ENCODE results near the gene REXO4. TPM values are rescaled to one million over a fixed set of nuclear protein-coding genes. Genes with fewer than 3 reads are reported as not detected.

Gene REXO4
- polyA plus RNA-seq, 1 donor from 2014 or later = 16.1 TPM

DNA sequence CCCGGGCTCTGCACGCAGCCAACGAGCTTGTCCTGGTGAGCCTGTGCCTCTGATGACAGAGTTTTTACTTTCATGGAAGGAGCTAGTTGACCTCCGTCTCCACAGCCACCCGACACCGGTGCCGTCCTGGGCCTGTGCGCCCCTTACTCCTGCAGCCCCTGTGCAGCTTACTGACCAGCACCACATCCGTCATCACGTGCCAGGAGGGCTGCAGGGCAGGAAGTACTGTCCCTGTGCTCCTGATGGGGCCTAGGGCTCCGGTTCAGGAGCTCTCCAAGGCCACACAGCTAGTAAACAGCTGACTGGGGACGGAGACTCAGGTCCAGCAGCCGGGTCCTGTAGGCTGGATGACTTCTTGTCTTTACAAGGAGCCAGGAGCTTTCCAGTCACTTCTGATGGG lies 31.5 kb downstream of the REXO4 start:
- no peak for TF ChIP-seq EZH2 (IDR thresholded peaks at IDR 0.05; ENCODE audit: borderline replicate concordance, insufficient read depth, low read length, poor library complexity, severe bottlenecking)
- no peak for TF ChIP-seq MXI1 (conservative IDR thresholded peaks at IDR 0.05; ENCODE audit: poor library complexity, severe bottlenecking)
- TF ChIP-seq RAD21 (conservative IDR thresholded peaks at IDR 0.05) = no peak
- TF ChIP-seq, protein P1, sequence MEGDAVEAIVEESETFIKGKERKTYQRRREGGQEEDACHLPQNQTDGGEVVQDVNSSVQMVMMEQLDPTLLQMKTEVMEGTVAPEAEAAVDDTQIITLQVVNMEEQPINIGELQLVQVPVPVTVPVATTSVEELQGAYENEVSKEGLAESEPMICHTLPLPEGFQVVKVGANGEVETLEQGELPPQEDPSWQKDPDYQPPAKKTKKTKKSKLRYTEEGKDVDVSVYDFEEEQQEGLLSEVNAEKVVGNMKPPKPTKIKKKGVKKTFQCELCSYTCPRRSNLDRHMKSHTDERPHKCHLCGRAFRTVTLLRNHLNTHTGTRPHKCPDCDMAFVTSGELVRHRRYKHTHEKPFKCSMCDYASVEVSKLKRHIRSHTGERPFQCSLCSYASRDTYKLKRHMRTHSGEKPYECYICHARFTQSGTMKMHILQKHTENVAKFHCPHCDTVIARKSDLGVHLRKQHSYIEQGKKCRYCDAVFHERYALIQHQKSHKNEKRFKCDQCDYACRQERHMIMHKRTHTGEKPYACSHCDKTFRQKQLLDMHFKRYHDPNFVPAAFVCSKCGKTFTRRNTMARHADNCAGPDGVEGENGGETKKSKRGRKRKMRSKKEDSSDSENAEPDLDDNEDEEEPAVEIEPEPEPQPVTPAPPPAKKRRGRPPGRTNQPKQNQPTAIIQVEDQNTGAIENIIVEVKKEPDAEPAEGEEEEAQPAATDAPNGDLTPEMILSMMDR (IDR thresholded peaks at IDR 0.05; ENCODE audit: poor library complexity, severe bottlenecking) = no peak
- TF ChIP-seq SMC3 (conservative IDR thresholded peaks at IDR 0.05; ENCODE audit: poor library complexity) = no peak
- TF ChIP-seq EP300 (conservative IDR thresholded peaks at IDR 0.05; ENCODE audit: poor library complexity, severe bottlenecking) = no peak
- TF ChIP-seq TAF1 (IDR thresholded peaks at IDR 0.05; ENCODE audit: low read depth) = no peak
- TF ChIP-seq POLR2AphosphoS5 (IDR thresholded peaks at IDR 0.05) = no peak
- TF ChIP-seq, protein P2, sequence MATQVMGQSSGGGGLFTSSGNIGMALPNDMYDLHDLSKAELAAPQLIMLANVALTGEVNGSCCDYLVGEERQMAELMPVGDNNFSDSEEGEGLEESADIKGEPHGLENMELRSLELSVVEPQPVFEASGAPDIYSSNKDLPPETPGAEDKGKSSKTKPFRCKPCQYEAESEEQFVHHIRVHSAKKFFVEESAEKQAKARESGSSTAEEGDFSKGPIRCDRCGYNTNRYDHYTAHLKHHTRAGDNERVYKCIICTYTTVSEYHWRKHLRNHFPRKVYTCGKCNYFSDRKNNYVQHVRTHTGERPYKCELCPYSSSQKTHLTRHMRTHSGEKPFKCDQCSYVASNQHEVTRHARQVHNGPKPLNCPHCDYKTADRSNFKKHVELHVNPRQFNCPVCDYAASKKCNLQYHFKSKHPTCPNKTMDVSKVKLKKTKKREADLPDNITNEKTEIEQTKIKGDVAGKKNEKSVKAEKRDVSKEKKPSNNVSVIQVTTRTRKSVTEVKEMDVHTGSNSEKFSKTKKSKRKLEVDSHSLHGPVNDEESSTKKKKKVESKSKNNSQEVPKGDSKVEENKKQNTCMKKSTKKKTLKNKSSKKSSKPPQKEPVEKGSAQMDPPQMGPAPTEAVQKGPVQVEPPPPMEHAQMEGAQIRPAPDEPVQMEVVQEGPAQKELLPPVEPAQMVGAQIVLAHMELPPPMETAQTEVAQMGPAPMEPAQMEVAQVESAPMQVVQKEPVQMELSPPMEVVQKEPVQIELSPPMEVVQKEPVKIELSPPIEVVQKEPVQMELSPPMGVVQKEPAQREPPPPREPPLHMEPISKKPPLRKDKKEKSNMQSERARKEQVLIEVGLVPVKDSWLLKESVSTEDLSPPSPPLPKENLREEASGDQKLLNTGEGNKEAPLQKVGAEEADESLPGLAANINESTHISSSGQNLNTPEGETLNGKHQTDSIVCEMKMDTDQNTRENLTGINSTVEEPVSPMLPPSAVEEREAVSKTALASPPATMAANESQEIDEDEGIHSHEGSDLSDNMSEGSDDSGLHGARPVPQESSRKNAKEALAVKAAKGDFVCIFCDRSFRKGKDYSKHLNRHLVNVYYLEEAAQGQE (IDR thresholded peaks at IDR 0.05; ENCODE audit: borderline replicate concordance) = no peak
- H3K27ac ChIP-seq (ENCODE audit: low read length) = no peak overlapping the region
- H3K9me2 ChIP-seq (ENCODE audit: insufficient read depth, low read length) = no peaks in the 10 kb centered on the region
- no peak overlapping the region for H3K4me2 ChIP-seq (ENCODE audit: low read length)
- no peaks in the 10 kb centered on the region for H4K20me1 ChIP-seq (ENCODE audit: insufficient read depth)
- H3K9ac ChIP-seq (ENCODE audit: low read length) = no peak overlapping the region
- no peaks in the 10 kb centered on the region for H3F3A ChIP-seq (ENCODE audit: insufficient read depth, low read length, poor library complexity, severe bottlenecking)
- no peak overlapping the region for H2AFZ ChIP-seq (ENCODE audit: low read depth, low read length)
- no peaks in the 10 kb centered on the region for H3K36me3 ChIP-seq (ENCODE audit: insufficient read depth, low read length)
- no peaks in the 10 kb centered on the region for H3K27me3 ChIP-seq (ENCODE audit: insufficient read depth, low read depth, low read length)
- no peaks in the 10 kb centered on the region for H3K79me2 ChIP-seq (replicated peaks; ENCODE audit: insufficient read depth, low read length)
- H3K4me3 ChIP-seq (ENCODE audit: low read length) = no peak overlapping the region
- no peaks in the 10 kb centered on the region for H3K9me3 ChIP-seq (ENCODE audit: low read length)

DNA sequence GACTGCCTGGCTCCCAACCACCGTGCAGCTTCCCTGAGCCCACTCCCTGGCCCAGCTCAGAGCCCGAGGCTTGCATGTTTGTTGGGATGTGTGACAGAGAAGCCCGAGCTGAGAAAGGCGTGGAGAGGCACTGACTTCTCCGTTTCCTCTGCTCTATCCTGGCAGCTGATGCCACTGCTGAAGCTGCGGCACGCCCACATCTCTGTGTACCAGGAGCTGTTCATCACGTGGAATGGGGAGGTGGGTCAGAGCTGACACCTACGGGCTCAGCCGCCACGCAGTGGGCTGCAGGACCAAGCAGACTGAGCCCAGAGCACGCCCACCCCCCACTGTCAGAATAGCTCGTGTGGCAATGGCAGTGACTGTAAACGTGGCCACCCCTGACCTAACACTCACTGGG lies 32.4 kb downstream of the REXO4 start:
- TF ChIP-seq, protein P1 (IDR thresholded peaks at IDR 0.05; ENCODE audit: poor library complexity, severe bottlenecking) = no peak
- TF ChIP-seq, protein P2 (IDR thresholded peaks at IDR 0.05; ENCODE audit: borderline replicate concordance) = no peak
- TF ChIP-seq POLR2AphosphoS5 (IDR thresholded peaks at IDR 0.05) = no peak
- no peak for TF ChIP-seq RAD21 (conservative IDR thresholded peaks at IDR 0.05)
- no peak for TF ChIP-seq EZH2 (IDR thresholded peaks at IDR 0.05; ENCODE audit: borderline replicate concordance, insufficient read depth, low read length, poor library complexity, severe bottlenecking)
- no peak for TF ChIP-seq MXI1 (conservative IDR thresholded peaks at IDR 0.05; ENCODE audit: poor library complexity, severe bottlenecking)
- TF ChIP-seq EP300 (conservative IDR thresholded peaks at IDR 0.05; ENCODE audit: poor library complexity, severe bottlenecking) = no peak
- no peak for TF ChIP-seq TAF1 (IDR thresholded peaks at IDR 0.05; ENCODE audit: low read depth)
- no peak for TF ChIP-seq SMC3 (conservative IDR thresholded peaks at IDR 0.05; ENCODE audit: poor library complexity)
- no peaks in the 10 kb centered on the region for H4K20me1 ChIP-seq (ENCODE audit: insufficient read depth)
- H3K4me3 ChIP-seq (ENCODE audit: low read length) = no peak overlapping the region
- no peak overlapping the region for H3K27ac ChIP-seq (ENCODE audit: low read length)
- H3K79me2 ChIP-seq (replicated peaks; ENCODE audit: insufficient read depth, low read length) = no peaks in the 10 kb centered on the region
- H3K9me3 ChIP-seq (ENCODE audit: low read length) = no peaks in the 10 kb centered on the region
- no peak overlapping the region for H3K4me2 ChIP-seq (ENCODE audit: low read length)
- H3F3A ChIP-seq (ENCODE audit: insufficient read depth, low read length, poor library complexity, severe bottlenecking) = no peaks in the 10 kb centered on the region
- H3K9ac ChIP-seq (ENCODE audit: low read length) = no peak overlapping the region
- no peaks in the 10 kb centered on the region for H3K36me3 ChIP-seq (ENCODE audit: insufficient read depth, low read length)
- H3K9me2 ChIP-seq (ENCODE audit: insufficient read depth, low read length) = no peaks in the 10 kb centered on the region
- H3K27me3 ChIP-seq (ENCODE audit: insufficient read depth, low read depth, low read length) = no peaks in the 10 kb centered on the region
- H2AFZ ChIP-seq (ENCODE audit: low read depth, low read length) = no peak overlapping the region

All from neural cell (in vitro differentiated cells).